ENCODE results near the gene PALM2AKAP2. TPM values are rescaled to one million over a fixed set of nuclear protein-coding genes. Genes with fewer than 3 reads are reported as not detected.

PALM2AKAP2 gene
- total RNA-seq, 2 donors from 2014 or later: 0.49 to 1.1 TPM

GRCh38 chr9:109734814-109735213 is 45.2 kb upstream of the PALM2AKAP2 start:
- no peaks in the 10 kb centered on the region for H3K4me1 ChIP-seq (ENCODE audit: control insufficient read depth, insufficient read depth, low read length)
- H3K36me3 ChIP-seq (ENCODE audit: control insufficient read depth, insufficient read depth, low read length): no peaks in the 10 kb centered on the region
- TF ChIP-seq CTCF (conservative IDR thresholded peaks at IDR 0.05): no peak
- no peak for DNase-seq
- H3K27me3 Mint-ChIP-seq (ENCODE audit: insufficient read depth): peaks cover 5% of the 10 kb centered on the region
- H3K9ac ChIP-seq (ENCODE audit: extremely low read depth, low read length, poor library complexity, severe bottlenecking): no peak overlapping the region
- H3K9me3 ChIP-seq (ENCODE audit: control insufficient read depth, low read length): no peaks in the 10 kb centered on the region
- no peaks in the 10 kb centered on the region for H3K4me1 Mint-ChIP-seq
- 61 to 63% methylated on average over 2 of the region's 2 CpGs for WGBS, 2 experiments (ENCODE audit: insufficient coverage in 1 of 2, insufficient read length in 1 of 2)
- no peak overlapping the region for H3K27ac Mint-ChIP-seq
- no peaks in the 10 kb centered on the region for H3K27me3 ChIP-seq (ENCODE audit: control insufficient read depth, insufficient read depth, low read length, poor library complexity, severe bottlenecking)
- no peak overlapping the region for H3K4me3 Mint-ChIP-seq
- H3K4me3 ChIP-seq (ENCODE audit: low read length): no peak overlapping the region
- H3K27ac ChIP-seq (ENCODE audit: low read depth, low read length): no peak overlapping the region
- H3K9me3 Mint-ChIP-seq: no peaks in the 10 kb centered on the region
- H3K36me3 Mint-ChIP-seq (ENCODE audit: low read depth): no peaks in the 10 kb centered on the region

DNA sequence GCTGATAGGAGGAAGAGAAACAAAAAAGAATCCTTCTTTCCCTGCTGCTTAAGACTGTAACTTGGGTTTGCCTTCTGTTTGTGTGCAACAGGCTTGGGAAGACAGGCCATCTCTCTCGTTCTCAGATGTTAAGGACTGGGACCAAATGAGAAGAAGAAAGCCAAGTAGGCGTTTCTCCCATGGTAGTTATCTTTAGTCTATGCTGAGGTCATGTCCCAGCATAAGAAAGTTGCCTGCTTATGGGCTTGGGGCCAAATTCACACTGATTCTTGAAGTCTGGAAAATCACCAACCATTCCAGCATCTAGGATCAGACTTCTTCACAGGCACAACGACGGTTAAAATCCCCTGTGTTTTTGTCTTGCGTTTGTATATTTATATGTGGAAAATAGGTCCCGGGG is 44.2 kb upstream of the PALM2AKAP2 start:
- peaks cover 8% of the 10 kb centered on the region for H3K27me3 Mint-ChIP-seq (ENCODE audit: insufficient read depth)
- no peaks in the 10 kb centered on the region for H3K4me1 Mint-ChIP-seq
- Histone ChIP-seq H3K27me3 (ENCODE audit: control insufficient read depth, insufficient read depth, low read length, poor library complexity, severe bottlenecking) (no peaks in the 10 kb centered on the region), H3K4me1 (ENCODE audit: control insufficient read depth, insufficient read depth, low read length) (no peaks in the 10 kb centered on the region), H3K9me3 (ENCODE audit: control insufficient read depth, low read length) (no peaks in the 10 kb centered on the region), H3K4me3 (ENCODE audit: low read length) (no peak overlapping the region), H3K27ac (ENCODE audit: low read depth, low read length) (no peak overlapping the region), H3K9ac (ENCODE audit: extremely low read depth, low read length, poor library complexity, severe bottlenecking) (no peak overlapping the region), H3K36me3 (ENCODE audit: control insufficient read depth, insufficient read depth, low read length) (no peaks in the 10 kb centered on the region)
- no peak overlapping the region for H3K4me3 Mint-ChIP-seq
- DNase-seq: no peak
- no peaks in the 10 kb centered on the region for H3K36me3 Mint-ChIP-seq (ENCODE audit: low read depth)
- no peak overlapping the region for H3K27ac Mint-ChIP-seq
- no peak for TF ChIP-seq CTCF (conservative IDR thresholded peaks at IDR 0.05)
- H3K9me3 Mint-ChIP-seq: no peaks in the 10 kb centered on the region
- 93 to 94% methylated on average over 2 to 5 of the region's 6 CpGs for WGBS, 2 experiments (ENCODE audit: insufficient coverage in 1 of 2, insufficient read length in 1 of 2)

DNA sequence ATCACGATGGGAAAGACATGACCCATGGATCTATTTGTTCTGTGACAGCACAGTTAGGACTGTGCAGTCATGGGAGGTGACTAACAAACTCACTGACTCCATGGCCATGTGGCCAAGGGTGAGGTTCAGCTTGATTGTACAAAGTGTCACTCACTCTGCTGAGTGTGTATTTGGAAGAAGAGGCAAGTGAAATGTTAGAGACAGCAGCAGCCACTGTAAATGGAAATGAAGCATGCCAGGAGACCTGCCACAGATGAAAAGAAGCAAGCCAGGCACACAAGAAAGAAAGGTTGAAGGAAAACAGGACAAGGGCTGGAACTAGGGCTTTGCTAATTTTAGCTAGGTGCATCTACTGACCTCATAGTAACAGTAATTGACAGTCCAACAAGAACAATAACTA is 42.7 kb upstream of the PALM2AKAP2 start:
- H3K27ac Mint-ChIP-seq: no peak overlapping the region
- Histone ChIP-seq H3K36me3 (ENCODE audit: control insufficient read depth, insufficient read depth, low read length) (no peaks in the 10 kb centered on the region), H3K9ac (ENCODE audit: extremely low read depth, low read length, poor library complexity, severe bottlenecking) (no peak overlapping the region), H3K27me3 (ENCODE audit: control insufficient read depth, insufficient read depth, low read length, poor library complexity, severe bottlenecking) (no peaks in the 10 kb centered on the region), H3K4me3 (ENCODE audit: low read length) (no peak overlapping the region), H3K4me1 (ENCODE audit: control insufficient read depth, insufficient read depth, low read length) (no peaks in the 10 kb centered on the region), H3K9me3 (ENCODE audit: control insufficient read depth, low read length) (no peaks in the 10 kb centered on the region), H3K27ac (ENCODE audit: low read depth, low read length) (no peak overlapping the region)
- no peak for TF ChIP-seq CTCF (conservative IDR thresholded peaks at IDR 0.05)
- 86% methylated on average over 1 of the region's 1 CpG for WGBS, 2 experiments (ENCODE audit: insufficient coverage in 1 of 2, insufficient read length in 1 of 2)
- peaks cover 8% of the 10 kb centered on the region for H3K27me3 Mint-ChIP-seq (ENCODE audit: insufficient read depth)
- no peaks in the 10 kb centered on the region for H3K4me1 Mint-ChIP-seq
- no peaks in the 10 kb centered on the region for H3K36me3 Mint-ChIP-seq (ENCODE audit: low read depth)
- no peaks in the 10 kb centered on the region for H3K9me3 Mint-ChIP-seq
- DNase-seq: no peak
- no peak overlapping the region for H3K4me3 Mint-ChIP-seq

Measured in endodermal cell (in vitro differentiated cells).